OCI-LY7 (cell line): ENCODE results near the gene APEX1. TPM values are rescaled to one million over a fixed set of nuclear protein-coding genes. Genes with fewer than 3 reads are reported as not detected.

ENCODE experiments used
- BruUV-seq: library from RNA; stranded (reverse); fragments of 400-500 nt; replicated peaks from 2 replicates; lab custom pipeline; 2021; lab: Mats Ljungman, UMichigan
- CTCF ChIA-PET: fragments of 300-600 bp; sonication (Branson Sonifier 250); formaldehyde crosslinking; loops from one replicate; lab custom pipeline; 2022; ENCODE audit warnings: antibody characterized with exemption; ENCODE audit not compliant: unreplicated experiment; lab: Charles Lee
- POLR2A ChIA-PET: fragments of 300-600 bp; sonication (Branson Sonifier 250); formaldehyde crosslinking; loops from one replicate; lab custom pipeline; 2022; ENCODE audit warnings: antibody characterized with exemption; lab: Charles Lee
- DNase-seq: peaks from one replicate; pipeline ENCODE4 v3.0.0-alpha.2; 2015; ENCODE audit warnings: low spot score
- H2AFZ ChIP-seq: fragments of 200-600 bp; sonication (generic), shearing (Covaris generic); 2 replicates; pipeline ENCODE4 v1.6.1; 2014; ENCODE audit warnings: mild to moderate bottlenecking, antibody characterized with exemption, low read length, moderate library complexity
- H3K27ac ChIP-seq: fragments of 200-600 bp; sonication (generic); 2 replicates; pipeline ENCODE4 v1.5.1; 2014; ENCODE audit warnings: mixed run types, low read depth, mild to moderate bottlenecking, moderate library complexity, low read length, inconsistent platforms; ENCODE audit not compliant: poor library complexity, severe bottlenecking
- H3K36me3 ChIP-seq: fragments of 200-600 bp; sonication (generic); 2 replicates; pipeline ENCODE4 v1.6.1; 2014; ENCODE audit warnings: mild to moderate bottlenecking, antibody characterized with exemption, low read length, moderate library complexity, mixed read lengths; ENCODE audit not compliant: insufficient read depth
- H3K4me1 ChIP-seq: fragments of 200-600 bp; sonication (generic); 2 replicates; pipeline ENCODE4 v1.5.1; 2014; ENCODE audit warnings: mild to moderate bottlenecking, low read length; ENCODE audit not compliant: insufficient read depth, poor library complexity, severe bottlenecking
- H3K4me2 ChIP-seq: fragments of 200-600 bp; sonication (generic); 2 replicates; pipeline ENCODE4 v1.6.1; 2014; ENCODE audit warnings: mild to moderate bottlenecking, low read length
- H3K4me3 ChIP-seq: fragments of 200-600 bp; sonication (generic); 2 replicates; pipeline ENCODE4 v1.5.1; 2014; ENCODE audit warnings: mild to moderate bottlenecking, low read depth, low read length; ENCODE audit not compliant: poor library complexity, severe bottlenecking
- H3K79me2 ChIP-seq: fragments of 200-600 bp; sonication (generic); 2 replicates; pipeline ENCODE4 v1.6.1; 2016; ENCODE audit warnings: low read depth, mild to moderate bottlenecking, low read length, moderate library complexity, mixed read lengths; ENCODE audit not compliant: insufficient read depth
- H3K9me2 ChIP-seq: fragments of 200-600 bp; sonication (generic); 2 replicates; pipeline ENCODE4 v1.6.1; 2016; ENCODE audit warnings: mild to moderate bottlenecking, low read length, mixed read lengths; ENCODE audit not compliant: insufficient read depth
- H3K9me3 ChIP-seq: fragments of 200-600 bp; sonication (generic); 2 replicates; pipeline ENCODE4 v1.6.1; 2014; ENCODE audit warnings: mild to moderate bottlenecking, mixed run types, low read length, mixed read lengths
- H4K20me1 ChIP-seq: fragments of 200-600 bp; sonication (generic); 2 replicates; pipeline ENCODE4 v1.6.1; 2014; ENCODE audit warnings: mild to moderate bottlenecking, antibody characterized with exemption, low read length, moderate library complexity, mixed read lengths; ENCODE audit not compliant: insufficient read depth
- CTCF ChIP-seq: fragments of 200-600 bp; sonication (generic); conservative IDR thresholded peaks from 2 replicates; pipeline ENCODE4 v1.5.1; 2014; ENCODE audit warnings: mild to moderate bottlenecking, antibody characterized with exemption, low read length, moderate library complexity, mixed read lengths
- EZH2phosphoT487 ChIP-seq: fragments of 200-600 bp; sonication (generic); IDR thresholded peaks from 2 replicates; pipeline ENCODE4 v1.6.1; 2018; ENCODE audit warnings: low read depth, borderline replicate concordance, mild to moderate bottlenecking, mixed run types, antibody characterized with exemption, low read length, moderate library complexity, mixed read lengths
- intact Hi-C: fragments of 100-400 bp; cut with micrococcal nuclease; formaldehyde crosslinking; loops from one replicate; pipeline ENCODE4 v1.10.0; 2022; ENCODE audit not compliant: unreplicated experiment
- total RNA-seq, 2 experiments: library from RNA; depleted of rRNA in 1 of 2; stranded (reverse); fragments of >200 nt in 1 of 2; shearing (Covaris generic) in 1 of 2; gene quantifications; 2 replicates each; pipeline ENCODE4 v1.2.3, GENCODE V29; 2014 to 2022

Gene APEX1
- total RNA-seq, 2 experiments from 2014 or later = 117 to 203 TPM

- TSS peak; percentile 83 for BruUV-seq
- POLR2A ChIA-PET = interaction anchor here (0.6 to 3.4 kb wide), 5 partner anchors 9 to 34 kb away, joined by 3 to 14 read pairs (median 4); partner anchors contain the start of genes APEX1, OSGEP and PIP4P1
- H2AFZ ChIP-seq = peak overlapping the region; percentile 59; the same call in 1 of the 2 replicates
- no peaks in the 10 kb centered on the region for H4K20me1 ChIP-seq
- H3K9me2 ChIP-seq = no peaks in the 10 kb centered on the region
- H3K27ac ChIP-seq = peak overlapping the region; percentile 94
- no peak for TF ChIP-seq CTCF
- TF ChIP-seq EZH2phosphoT487 = no peak
- H3K4me3 ChIP-seq = peak overlapping the region; percentile 54
- H3K36me3 ChIP-seq = no peaks in the 10 kb centered on the region
- CTCF ChIA-PET = interaction anchor here (0.9 kb wide), 1 partner anchor 27 kb away, joined by 3 read pairs; the partner anchor contains the start of gene APEX1
- no peak for DNase-seq
- no peaks in the 10 kb centered on the region for H3K9me3 ChIP-seq
- peak overlapping the region; percentile 89 for H3K4me2 ChIP-seq
- H3K4me1 ChIP-seq = peaks cover 57% of the 10 kb centered on the region
- intact Hi-C loops = no loop called here
- no peaks in the 10 kb centered on the region for H3K79me2 ChIP-seq
Observed at GRCh38 chr14:20428010-20428365, 27.0 kb upstream of the APEX1 start.

- H3K4me1 ChIP-seq = peaks cover 52% of the 10 kb centered on the region
- H4K20me1 ChIP-seq = no peaks in the 10 kb centered on the region
- ChIA-PET CTCF (interaction anchor here (0.6 kb wide), 2 partner anchors 20 to 49 kb away, joined by 3 read pairs; no protein-coding TSS in a partner anchor), POLR2A (interaction anchor here (1.0 to 3.4 kb wide), 8 partner anchors 9 to 87 kb away, joined by 3 to 14 read pairs (median 4); partner anchors contain the start of genes APEX1, OSGEP, PIP4P1 and TEP1)
- no peaks in the 10 kb centered on the region for H3K9me2 ChIP-seq
- H3K27ac ChIP-seq = peak overlapping the region; percentile 94
- intact Hi-C loops = no loop called here
- H3K9me3 ChIP-seq = no peaks in the 10 kb centered on the region
- H3K4me3 ChIP-seq = no peak overlapping the region
- TF ChIP-seq CTCF (no peak), EZH2phosphoT487 (no peak)
- no TSS peak for BruUV-seq
- no peak for DNase-seq
- H2AFZ ChIP-seq = no peak overlapping the region; the same call in 1 of the 2 replicates
- H3K79me2 ChIP-seq = no peaks in the 10 kb centered on the region
- peak overlapping the region; percentile 89 for H3K4me2 ChIP-seq
- no peaks in the 10 kb centered on the region for H3K36me3 ChIP-seq
Observed at GRCh38 chr14:20428802-20429201, 26.2 kb upstream of the APEX1 start.
